Calu3 (cell line): Measurements from ENCODE around the gene PDHX. TPM values are rescaled to one million over a fixed set of nuclear protein-coding genes. Genes with fewer than 3 reads are reported as not detected.

ENCODE experiments used
- BruUV-seq: library from RNA; stranded (reverse); fragments of 400-500 nt; replicated peaks from 2 replicates; lab custom pipeline; 2021; lab: Mats Ljungman, UMichigan
- CTCF ChIA-PET: fragments of 300-600 bp; sonication (Branson Sonifier 250); formaldehyde crosslinking; loops from one replicate; lab custom pipeline; 2022; ENCODE audit warnings: antibody characterized with exemption; lab: Charles Lee
- DNase-seq: peaks from one replicate; pipeline ENCODE4 v3.0.0; 2022
- H3K27ac Mint-ChIP-seq: one replicate; pipeline ENCODE4 v1.8.0; 2022; ENCODE audit warnings: mixed read lengths; ENCODE audit not compliant: unreplicated experiment
- H3K27me3 Mint-ChIP-seq: one replicate; pipeline ENCODE4 v1.8.0; 2022; ENCODE audit warnings: mixed read lengths; ENCODE audit not compliant: unreplicated experiment
- H3K36me3 Mint-ChIP-seq: one replicate; pipeline ENCODE4 v1.8.0; 2022; ENCODE audit warnings: mild to moderate bottlenecking, moderate library complexity, mixed read lengths; ENCODE audit not compliant: insufficient read depth, unreplicated experiment
- H3K4me1 Mint-ChIP-seq: one replicate; pipeline ENCODE4 v1.8.0; 2022; ENCODE audit warnings: mild to moderate bottlenecking, low read depth, mixed read lengths; ENCODE audit not compliant: unreplicated experiment
- H3K4me3 Mint-ChIP-seq: one replicate; pipeline ENCODE4 v1.8.0; 2022; ENCODE audit warnings: mild to moderate bottlenecking, low read depth, moderate library complexity, mixed read lengths; ENCODE audit not compliant: unreplicated experiment
- H3K9me3 Mint-ChIP-seq: one replicate; pipeline ENCODE4 v1.8.0; 2022; ENCODE audit warnings: low read depth, mixed read lengths; ENCODE audit not compliant: unreplicated experiment
- intact Hi-C: fragments of 100-400 bp; cut with micrococcal nuclease; formaldehyde crosslinking; loops from one replicate; pipeline ENCODE4 v1.10.0; 2022; ENCODE audit not compliant: unreplicated experiment
- total RNA-seq: library from RNA; stranded (reverse); gene quantifications from 2 replicates; pipeline ENCODE4 v1.2.3, GENCODE V29; 2022
- TF ChIP-seq, protein P1 (sequence below): fragments of 200-600 bp; IDR thresholded peaks from one replicate; pipeline ENCODE4 v1.8.0; 2022; ENCODE audit warnings: antibody characterized with exemption; ENCODE audit not compliant: unreplicated experiment

Gene PDHX
- total RNA-seq, 1 experiment from 2014 or later = 47.6 TPM

DNA sequence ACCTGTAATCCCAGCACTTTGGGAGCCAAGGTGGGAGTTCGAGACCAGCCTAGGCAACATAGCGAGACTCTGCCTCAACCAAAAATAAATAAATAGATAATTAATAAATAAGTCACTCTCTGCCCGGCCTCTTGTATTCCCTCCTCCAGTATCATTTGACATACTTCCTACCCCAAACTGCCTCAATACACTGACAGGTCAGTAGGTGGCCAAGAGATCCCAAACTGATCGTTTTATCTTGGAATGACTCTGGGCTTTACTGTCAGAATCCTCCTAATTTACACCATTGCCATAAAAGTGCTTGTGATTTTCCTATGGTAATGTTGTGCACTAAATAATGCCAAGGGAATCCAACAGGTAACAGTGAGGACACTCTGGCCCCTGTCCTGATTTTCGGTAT, 94.2 kb downstream of the PDHX start:
- TF ChIP-seq, protein P1, sequence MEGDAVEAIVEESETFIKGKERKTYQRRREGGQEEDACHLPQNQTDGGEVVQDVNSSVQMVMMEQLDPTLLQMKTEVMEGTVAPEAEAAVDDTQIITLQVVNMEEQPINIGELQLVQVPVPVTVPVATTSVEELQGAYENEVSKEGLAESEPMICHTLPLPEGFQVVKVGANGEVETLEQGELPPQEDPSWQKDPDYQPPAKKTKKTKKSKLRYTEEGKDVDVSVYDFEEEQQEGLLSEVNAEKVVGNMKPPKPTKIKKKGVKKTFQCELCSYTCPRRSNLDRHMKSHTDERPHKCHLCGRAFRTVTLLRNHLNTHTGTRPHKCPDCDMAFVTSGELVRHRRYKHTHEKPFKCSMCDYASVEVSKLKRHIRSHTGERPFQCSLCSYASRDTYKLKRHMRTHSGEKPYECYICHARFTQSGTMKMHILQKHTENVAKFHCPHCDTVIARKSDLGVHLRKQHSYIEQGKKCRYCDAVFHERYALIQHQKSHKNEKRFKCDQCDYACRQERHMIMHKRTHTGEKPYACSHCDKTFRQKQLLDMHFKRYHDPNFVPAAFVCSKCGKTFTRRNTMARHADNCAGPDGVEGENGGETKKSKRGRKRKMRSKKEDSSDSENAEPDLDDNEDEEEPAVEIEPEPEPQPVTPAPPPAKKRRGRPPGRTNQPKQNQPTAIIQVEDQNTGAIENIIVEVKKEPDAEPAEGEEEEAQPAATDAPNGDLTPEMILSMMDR = no peak
- no peak for DNase-seq
- H3K9me3 Mint-ChIP-seq = no peaks in the 10 kb centered on the region
- peak overlapping the region; percentile 93 for H3K27ac Mint-ChIP-seq
- CTCF ChIA-PET = interaction anchor here (1.7 to 3.3 kb wide), 4 partner anchors 21 to 164 kb away, joined by 6 to 26 read pairs (median 11); partner anchors contain the start of gene CD44
- BruUV-seq = no TSS peak
- no peaks in the 10 kb centered on the region for H3K27me3 Mint-ChIP-seq
- H3K36me3 Mint-ChIP-seq = peaks cover 13% of the 10 kb centered on the region
- H3K4me1 Mint-ChIP-seq = peaks cover 87% of the 10 kb centered on the region
- H3K4me3 Mint-ChIP-seq = no peak overlapping the region
- intact Hi-C loops = no loop called here

- peak overlapping the region; percentile 93 for H3K27ac Mint-ChIP-seq
- no peaks in the 10 kb centered on the region for H3K9me3 Mint-ChIP-seq
- H3K4me3 Mint-ChIP-seq = no peak overlapping the region
- no peak for DNase-seq
- CTCF ChIA-PET = interaction anchor here (1.0 kb wide), 1 partner anchor 9 kb away, joined by 5 read pairs; no protein-coding TSS in a partner anchor
- BruUV-seq = no TSS peak
- peaks cover 92% of the 10 kb centered on the region for H3K4me1 Mint-ChIP-seq
- TF ChIP-seq, protein P1 = no peak
- H3K27me3 Mint-ChIP-seq = no peaks in the 10 kb centered on the region
- H3K36me3 Mint-ChIP-seq = peaks cover 13% of the 10 kb centered on the region
- intact Hi-C loops = no loop called here
Measured at GRCh38 chr11:35011389-35011788, 95.0 kb downstream of the PDHX start.

GRCh38 chr11:35011944-35012343, 95.5 kb downstream of the PDHX start:
- no peaks in the 10 kb centered on the region for H3K27me3 Mint-ChIP-seq
- no peak for DNase-seq
- H3K36me3 Mint-ChIP-seq = peaks cover 13% of the 10 kb centered on the region
- H3K4me1 Mint-ChIP-seq = peaks cover 88% of the 10 kb centered on the region
- TF ChIP-seq, protein P1 = no peak
- intact Hi-C loops = no loop called here
- BruUV-seq = no TSS peak
- CTCF ChIA-PET = interaction anchor here (1.0 kb wide), 1 partner anchor 9 kb away, joined by 5 read pairs; no protein-coding TSS in a partner anchor
- no peak overlapping the region for H3K4me3 Mint-ChIP-seq
- peak overlapping the region; percentile 93 for H3K27ac Mint-ChIP-seq
- H3K9me3 Mint-ChIP-seq = no peaks in the 10 kb centered on the region

DNA sequence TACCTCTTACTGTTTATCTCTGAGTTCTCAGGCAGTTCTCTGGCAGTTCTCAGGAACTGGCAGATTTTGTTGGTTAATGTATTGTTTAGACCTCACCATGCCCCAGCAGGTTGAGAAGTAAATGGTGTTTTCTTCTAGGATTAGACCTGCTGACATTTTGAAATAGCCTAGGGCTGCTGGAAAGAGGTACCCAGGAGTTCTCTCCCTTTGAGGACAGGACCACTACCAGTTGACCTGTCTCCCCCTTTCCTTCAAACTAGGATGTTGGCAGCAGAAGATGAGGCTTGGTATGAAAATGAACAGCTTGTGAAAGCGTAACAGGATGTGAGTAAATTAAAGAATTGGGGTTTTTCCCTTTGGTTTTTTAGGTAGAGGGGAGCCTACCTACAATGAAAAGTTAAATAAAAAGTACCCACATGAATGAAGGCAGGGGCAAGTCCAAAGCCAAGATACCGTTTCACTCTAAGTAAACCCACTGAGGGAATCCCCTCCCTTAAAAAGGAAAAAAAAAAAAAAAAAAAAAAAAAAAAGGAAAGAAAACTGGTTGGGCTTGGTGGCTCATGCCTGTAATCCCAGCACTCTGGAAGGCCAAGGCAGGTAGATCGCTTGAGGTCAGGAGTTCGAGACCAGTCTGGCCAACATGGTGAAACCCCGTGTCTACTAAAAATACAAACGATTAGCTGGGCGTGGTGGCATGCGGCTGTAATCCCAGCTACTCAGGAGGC, 96.2 kb downstream of the PDHX start:
- BruUV-seq = no TSS peak
- Mint-ChIP-seq H3K4me1 (peaks cover 82% of the 10 kb centered on the region), H3K36me3 (peaks cover 13% of the 10 kb centered on the region), H3K9me3 (no peaks in the 10 kb centered on the region), H3K27ac (peak overlapping the region; percentile 93), H3K4me3 (no peak overlapping the region), H3K27me3 (no peaks in the 10 kb centered on the region)
- CTCF ChIA-PET = interaction anchor here (0.7 to 1.5 kb wide), 3 partner anchors 18 to 402 kb away, joined by 3 to 7 read pairs (median 3); no protein-coding TSS in a partner anchor
- no peak for DNase-seq
- TF ChIP-seq, protein P1 = no peak
- intact Hi-C loops = no loop called here
